Sigmoid colon (tissue), 4 donors: Measurements from ENCODE around the gene EXOC6.

Source experiments
- CTCF ChIP-seq, 4 experiments: fragments of 450-650 bp in 3 of 4; fragments of 200-600 bp in 1 of 4; IDR thresholded peaks; one replicate each; pipeline ENCODE4 v1.5.1; 2016 to 2019; ENCODE audit warnings: antibody characterized with exemption in 4 of 4, mild to moderate bottlenecking in 3 of 4, moderate library complexity in 2 of 4
- EP300 ChIP-seq, 4 donors: sonication (generic); formaldehyde crosslinking; IDR thresholded peaks; one replicate each; pipeline ENCODE4 v1.6.1; 2017; ENCODE audit warnings: antibody characterized with exemption in 4 of 4
- POLR2A ChIP-seq, 2 donors: fragments of 450-650 bp; IDR thresholded peaks; one replicate each; pipeline ENCODE4 v1.6.1; 2016; ENCODE audit warnings: antibody characterized with exemption in 2 of 2, mild to moderate bottlenecking in 2 of 2, moderate library complexity in 2 of 2
- POLR2AphosphoS5 ChIP-seq, 4 donors: sonication (generic); formaldehyde crosslinking; IDR thresholded peaks; one replicate each; pipeline ENCODE4 v1.6.1; 2017; ENCODE audit warnings: antibody characterized with exemption in 4 of 4

GRCh38 chr10:93032105-93032808 lies 183.9 kb downstream of the EXOC6 start:
- TF ChIP-seq CTCF (IDR thresholded peaks at IDR 0.05), result no peak
- no peak for TF ChIP-seq POLR2A (IDR thresholded peaks at IDR 0.05)
- no peak for TF ChIP-seq POLR2AphosphoS5 (IDR thresholded peaks at IDR 0.05)
- no peak for TF ChIP-seq EP300 (IDR thresholded peaks at IDR 0.05)
